Mesendoderm (in vitro differentiated cells): ENCODE data around the gene NISCH.

ENCODE experiments used
- DNase-seq: peaks from one replicate; pipeline ENCODE4 v3.0.0; 2013
- H2AK5ac ChIP-seq: 2 replicates; pipeline ENCODE4 v1.6.1; 2013; ENCODE audit warnings: low read length, inconsistent platforms
- H2BK120ac ChIP-seq: 2 replicates; pipeline ENCODE4 v1.6.1; 2013; ENCODE audit warnings: low read depth, mild to moderate bottlenecking, low read length, moderate library complexity, mixed read lengths
- H2BK15ac ChIP-seq: replicated peaks from 2 replicates; pipeline ENCODE4 v1.6.1; 2013; ENCODE audit warnings: low read depth, mild to moderate bottlenecking, moderate library complexity
- H2BK5ac ChIP-seq: 2 replicates; pipeline ENCODE4 v1.6.1; 2013; ENCODE audit warnings: low read length, inconsistent platforms
- H3K18ac ChIP-seq: 2 replicates; pipeline ENCODE4 v1.6.1; 2013; ENCODE audit warnings: mild to moderate bottlenecking, low read length, mixed read lengths
- H3K23ac ChIP-seq: one replicate; pipeline ENCODE4 v1.6.1; 2013; ENCODE audit warnings: low read length
- H3K27ac ChIP-seq: 2 replicates; pipeline ENCODE4 v1.5.1; 2013; ENCODE audit warnings: low read depth, mild to moderate bottlenecking, inconsistent platforms, low read length, moderate library complexity
- H3K27me3 ChIP-seq: 2 replicates; pipeline ENCODE4 v1.6.1; 2013; ENCODE audit warnings: low read length, control low read depth, mild to moderate bottlenecking, inconsistent platforms; ENCODE audit not compliant: insufficient read depth, poor library complexity
- H3K36me3 ChIP-seq: 2 replicates; pipeline ENCODE4 v1.6.1; 2013; ENCODE audit warnings: low read length, inconsistent platforms; ENCODE audit not compliant: control insufficient read depth, insufficient read depth
- H3K4ac ChIP-seq: one replicate; pipeline ENCODE4 v1.6.1; 2013; ENCODE audit warnings: low read depth, mild to moderate bottlenecking, low read length, moderate library complexity
- H3K4me1 ChIP-seq: 2 replicates; pipeline ENCODE4 v1.6.1; 2013; ENCODE audit warnings: low read depth, low read length, inconsistent platforms; ENCODE audit not compliant: control insufficient read depth
- H3K4me2 ChIP-seq: 2 replicates; pipeline ENCODE4 v1.6.1; 2013; ENCODE audit warnings: low read length
- H3K4me3 ChIP-seq: 2 replicates; pipeline ENCODE4 v1.5.1; 2013; ENCODE audit warnings: mild to moderate bottlenecking, low read length
- H3K56ac ChIP-seq: one replicate; pipeline ENCODE4 v1.6.1; 2013; ENCODE audit warnings: low read length
- H3K79me1 ChIP-seq: 2 replicates; pipeline ENCODE4 v1.6.1; 2013; ENCODE audit warnings: low read length, inconsistent platforms
- H3K79me2 ChIP-seq: 2 replicates; pipeline ENCODE4 v1.6.1; 2013; ENCODE audit warnings: mild to moderate bottlenecking, low read length; ENCODE audit not compliant: control insufficient read depth, insufficient read depth
- H3K9ac ChIP-seq: 2 replicates; pipeline ENCODE4 v1.6.1; 2013; ENCODE audit warnings: low read length, inconsistent platforms
- H4K5ac ChIP-seq: one replicate; pipeline ENCODE4 v1.6.1; 2013; ENCODE audit warnings: low read length
- H4K8ac ChIP-seq: one replicate; pipeline ENCODE4 v1.6.1; 2013; ENCODE audit warnings: low read depth, mild to moderate bottlenecking, control low read depth, low read length, moderate library complexity
- WGBS: extraction: QIAGEN DNeasy Blood & Tissue Kit; methylation state at CpG from one replicate; pipeline ENCODE4 v1.1.7; 2013; ENCODE audit warnings: low lambda C conversion rate, missing lambda C conversion rate; ENCODE audit not compliant: insufficient coverage; ENCODE audit errors: extremely low coverage; 5-methylcytosine and 5-hydroxymethylcytosine counted together

The NISCH gene

GRCh38 chr3:52514576-52514975 is 59.2 kb downstream of the NISCH start:
- Histone ChIP-seq H2BK5ac (no peak overlapping the region), H3K9ac (no peak overlapping the region)

GRCh38 chr3:52515192-52515591 is 59.8 kb downstream of the NISCH start:
- Histone ChIP-seq H3K27me3 (no peaks in the 10 kb centered on the region), H3K4me2 (no peak overlapping the region), H4K5ac (no peak overlapping the region), H3K9ac (no peak overlapping the region), H3K79me1 (no peaks in the 10 kb centered on the region), H3K18ac (no peak overlapping the region), H3K56ac (no peak overlapping the region), H3K36me3 (no peaks in the 10 kb centered on the region), H2BK120ac (no peak overlapping the region), H4K8ac (no peak overlapping the region), H3K79me2 (no peaks in the 10 kb centered on the region), H3K23ac (no peak overlapping the region), H3K4ac (no peak overlapping the region), H3K27ac (no peak overlapping the region), H2BK15ac (no peak overlapping the region), H2AK5ac (no peak overlapping the region), H3K4me3 (no peak overlapping the region), H2BK5ac (no peak overlapping the region), H3K4me1 (peaks cover 2% of the 10 kb centered on the region)
- no peak for DNase-seq
- WGBS = no CpG with 5 or more reads among the region's 6 CpGs

More at GRCh38 chr3:52514576-52514975, 59.2 kb downstream of the NISCH start:
- Histone ChIP-seq H3K23ac (no peak overlapping the region), H3K79me2 (no peaks in the 10 kb centered on the region), H3K27ac (no peak overlapping the region), H2BK15ac (no peak overlapping the region), H3K4me1 (peaks cover 2% of the 10 kb centered on the region), H3K27me3 (no peaks in the 10 kb centered on the region), H2AK5ac (no peak overlapping the region), H3K4me3 (no peak overlapping the region), H3K18ac (no peak overlapping the region), H3K4me2 (no peak overlapping the region), H3K36me3 (no peaks in the 10 kb centered on the region), H4K5ac (no peak overlapping the region), H3K79me1 (no peaks in the 10 kb centered on the region), H4K8ac (no peak overlapping the region), H2BK120ac (no peak overlapping the region), H3K4ac (no peak overlapping the region), H3K56ac (no peak overlapping the region)
- no peak for DNase-seq
- no CpG with 5 or more reads among the region's 11 CpGs for WGBS

- DNase-seq = no peak
- Histone ChIP-seq H3K56ac (no peak overlapping the region), H3K23ac (no peak overlapping the region), H2BK15ac (no peak overlapping the region), H3K27me3 (no peaks in the 10 kb centered on the region), H2AK5ac (no peak overlapping the region), H4K5ac (no peak overlapping the region), H3K4me1 (peaks cover 2% of the 10 kb centered on the region), H3K4me3 (no peak overlapping the region), H3K79me1 (no peaks in the 10 kb centered on the region), H3K18ac (no peak overlapping the region), H3K27ac (no peak overlapping the region), H3K79me2 (no peaks in the 10 kb centered on the region), H3K9ac (no peak overlapping the region), H3K4me2 (no peak overlapping the region), H3K4ac (no peak overlapping the region), H3K36me3 (no peaks in the 10 kb centered on the region), H4K8ac (no peak overlapping the region), H2BK120ac (no peak overlapping the region), H2BK5ac (no peak overlapping the region)
- WGBS = no CpG with 5 or more reads among the region's 19 CpGs
Observed at GRCh38 chr3:52516509-52517195, 61.2 kb downstream of the NISCH start.

GRCh38 chr3:52517796-52518722 is 62.7 kb downstream of the NISCH start:
- no peaks in the 10 kb centered on the region for H3K79me1 ChIP-seq
- H3K4me3 ChIP-seq = no peak overlapping the region
- H3K4me1 ChIP-seq = peaks cover 2% of the 10 kb centered on the region
- no peak overlapping the region for H2BK15ac ChIP-seq
- no peaks in the 10 kb centered on the region for H3K79me2 ChIP-seq
- no CpG with 5 or more reads among the region's 25 CpGs for WGBS
- DNase-seq = peak; percentile 25
- H4K5ac ChIP-seq = no peak overlapping the region
- no peak overlapping the region for H2AK5ac ChIP-seq
- no peaks in the 10 kb centered on the region for H3K27me3 ChIP-seq
- no peak overlapping the region for H3K4ac ChIP-seq
- H3K36me3 ChIP-seq = no peaks in the 10 kb centered on the region
- no peak overlapping the region for H4K8ac ChIP-seq
- H3K27ac ChIP-seq = no peak overlapping the region
- H3K9ac ChIP-seq = peak overlapping the region; percentile 65
- no peak overlapping the region for H2BK120ac ChIP-seq
- no peak overlapping the region for H3K18ac ChIP-seq
- H3K4me2 ChIP-seq = peak overlapping the region; percentile 77
- no peak overlapping the region for H2BK5ac ChIP-seq
- H3K23ac ChIP-seq = no peak overlapping the region
- peak overlapping the region; percentile 88 for H3K56ac ChIP-seq

- Histone ChIP-seq H3K9ac (peak overlapping the region; percentile 65), H2AK5ac (no peak overlapping the region), H3K18ac (no peak overlapping the region), H3K23ac (no peak overlapping the region), H3K4ac (no peak overlapping the region), H3K36me3 (no peaks in the 10 kb centered on the region), H3K4me2 (peak overlapping the region; percentile 77), H3K27me3 (no peaks in the 10 kb centered on the region), H3K79me2 (no peaks in the 10 kb centered on the region), H4K5ac (no peak overlapping the region), H3K27ac (no peak overlapping the region), H2BK120ac (no peak overlapping the region), H3K4me3 (no peak overlapping the region), H2BK15ac (no peak overlapping the region), H3K79me1 (no peaks in the 10 kb centered on the region), H4K8ac (no peak overlapping the region), H2BK5ac (no peak overlapping the region), H3K56ac (peak overlapping the region; percentile 88), H3K4me1 (peaks cover 2% of the 10 kb centered on the region)
- DNase-seq = peak; percentile 45
- no CpG with 5 or more reads among the region's 50 CpGs for WGBS
Observed at GRCh38 chr3:52518723-52519444, 63.5 kb downstream of the NISCH start.
